Subcutaneous abdominal adipose tissue (tissue), 5 donors: ENCODE measurements around the gene C2CD5.

Experiments used
- H3K27ac ChIP-seq: one replicate; pipeline ENCODE4 v1.7.0; 2013; ENCODE audit warnings: low read depth, mild to moderate bottlenecking, inconsistent platforms, low read length, moderate library complexity
- H3K27me3 ChIP-seq, 5 donors: one replicate each; pipeline ENCODE4 v1.7.0; 2013; ENCODE audit warnings: low read length in 5 of 5, inconsistent platforms in 1 of 5; ENCODE audit not compliant: control insufficient read depth in 5 of 5, insufficient read depth in 4 of 5
- H3K36me3 ChIP-seq, 5 donors: one replicate each; pipeline ENCODE4 v1.7.0; 2013; ENCODE audit warnings: low read length in 5 of 5; ENCODE audit not compliant: control insufficient read depth in 5 of 5, insufficient read depth in 5 of 5
- H3K4me1 ChIP-seq, 5 donors: one replicate each; pipeline ENCODE4 v1.7.0; 2013; ENCODE audit warnings: low read length in 5 of 5, mild to moderate bottlenecking in 3 of 5, moderate library complexity in 1 of 5; ENCODE audit not compliant: control insufficient read depth in 5 of 5, insufficient read depth in 5 of 5
- H3K4me3 ChIP-seq, 5 donors: one replicate each; pipeline ENCODE4 v1.7.0; 2013; ENCODE audit warnings: low read length in 5 of 5, low read depth in 1 of 5
- H3K9ac ChIP-seq, 5 donors: one replicate each; pipeline ENCODE4 v1.7.0; 2013; ENCODE audit warnings: low read length in 5 of 5, mild to moderate bottlenecking in 4 of 5, moderate library complexity in 3 of 5
- H3K9me3 ChIP-seq, 5 donors: one replicate each; pipeline ENCODE4 v1.7.0; 2013; ENCODE audit warnings: low read length in 5 of 5; ENCODE audit not compliant: control insufficient read depth in 5 of 5
- donor health status: healthy.
- donor health status: healthy.
- donor health status: healthy.
- donor health status: healthy.
- donor health status: healthy.

C2CD5 gene

GRCh38 chr12:22435583-22435982, 108.8 kb downstream of the C2CD5 start:
- Histone ChIP-seq H3K4me1 (peaks cover 0 to 5% (median 0%) of the 10 kb centered on the region in 5 donors), H3K36me3 (no peaks in the 10 kb centered on the region), H3K9ac (no peak overlapping the region), H3K4me3 (no peak overlapping the region), H3K27ac (no peak overlapping the region), H3K27me3 (no peaks in the 10 kb centered on the region), H3K9me3 (no peaks in the 10 kb centered on the region)

- Histone ChIP-seq H3K4me3 (no peak overlapping the region), H3K9ac (no peak overlapping the region), H3K36me3 (no peaks in the 10 kb centered on the region), H3K27me3 (no peaks in the 10 kb centered on the region), H3K4me1 (peaks cover 0 to 2% (median 0%) of the 10 kb centered on the region in 5 donors), H3K27ac (no peak overlapping the region), H3K9me3 (no peaks in the 10 kb centered on the region)
These were observed 112.6 kb downstream of the C2CD5 start for GRCh38 chr12:22431693-22432251.

GRCh38 chr12:22416801-22417200, 127.5 kb downstream of the C2CD5 start:
- H3K27ac ChIP-seq, result no peak overlapping the region

GRCh38 chr12:22415342-22416309, 128.7 kb downstream of the C2CD5 start:
- H3K27me3 ChIP-seq, result no peaks in the 10 kb centered on the region
- no peaks in the 10 kb centered on the region for H3K36me3 ChIP-seq
- no peak overlapping the region for H3K4me3 ChIP-seq
- no peak overlapping the region for H3K9ac ChIP-seq
- no peaks in the 10 kb centered on the region for H3K9me3 ChIP-seq
- H3K4me1 ChIP-seq, result peaks cover 0 to 4% (median 0%) of the 10 kb centered on the region in 5 donors
- H3K27ac ChIP-seq, result no peak overlapping the region

More at GRCh38 chr12:22416801-22417200, 127.5 kb downstream of the C2CD5 start:
- no peaks in the 10 kb centered on the region for H3K27me3 ChIP-seq
- H3K9ac ChIP-seq, result no peak overlapping the region
- no peaks in the 10 kb centered on the region for H3K9me3 ChIP-seq
- no peak overlapping the region for H3K4me3 ChIP-seq
- no peaks in the 10 kb centered on the region for H3K36me3 ChIP-seq
- H3K4me1 ChIP-seq, result peaks cover 0 to 4% (median 0%) of the 10 kb centered on the region in 5 donors

- Histone ChIP-seq H3K4me3 (no peak overlapping the region), H3K9me3 (no peaks in the 10 kb centered on the region), H3K4me1 (peaks cover 0 to 4% (median 0%) of the 10 kb centered on the region in 5 donors), H3K9ac (no peak overlapping the region), H3K36me3 (no peaks in the 10 kb centered on the region), H3K27me3 (no peaks in the 10 kb centered on the region), H3K27ac (no peak overlapping the region)
These were observed 129.6 kb downstream of the C2CD5 start for GRCh38 chr12:22414742-22415141.

- H3K9me3 ChIP-seq, result no peaks in the 10 kb centered on the region
- no peaks in the 10 kb centered on the region for H3K27me3 ChIP-seq
- H3K36me3 ChIP-seq, result no peaks in the 10 kb centered on the region
- no peak overlapping the region for H3K9ac ChIP-seq
- H3K27ac ChIP-seq, result no peak overlapping the region
- H3K4me1 ChIP-seq, result peaks cover 0 to 4% (median 0%) of the 10 kb centered on the region in 5 donors
- no peak overlapping the region for H3K4me3 ChIP-seq
These were observed 130.8 kb downstream of the C2CD5 start for GRCh38 chr12:22413592-22413991.

- H3K9ac ChIP-seq, result no peak overlapping the region
- H3K36me3 ChIP-seq, result no peaks in the 10 kb centered on the region
- H3K27me3 ChIP-seq, result no peaks in the 10 kb centered on the region
- H3K4me1 ChIP-seq, result peaks cover 0 to 4% (median 0%) of the 10 kb centered on the region in 5 donors
- H3K4me3 ChIP-seq, result no peak overlapping the region
- no peak overlapping the region for H3K27ac ChIP-seq
- no peaks in the 10 kb centered on the region for H3K9me3 ChIP-seq
These were observed 131.8 kb downstream of the C2CD5 start for GRCh38 chr12:22412581-22412980.

- H3K9me3 ChIP-seq, result no peaks in the 10 kb centered on the region
- H3K27ac ChIP-seq, result no peak overlapping the region
- peaks cover 0 to 2% (median 0%) of the 10 kb centered on the region in 5 donors for H3K4me1 ChIP-seq
- no peak overlapping the region for H3K9ac ChIP-seq
- no peaks in the 10 kb centered on the region for H3K27me3 ChIP-seq
- H3K4me3 ChIP-seq, result no peak overlapping the region
- no peaks in the 10 kb centered on the region for H3K36me3 ChIP-seq
These were observed 133.9 kb downstream of the C2CD5 start for GRCh38 chr12:22410486-22410885.

- Histone ChIP-seq H3K36me3 (no peaks in the 10 kb centered on the region), H3K9ac (no peak overlapping the region), H3K27ac (no peak overlapping the region), H3K27me3 (no peaks in the 10 kb centered on the region), H3K4me3 (no peak overlapping the region), H3K9me3 (no peaks in the 10 kb centered on the region), H3K4me1 (no peaks in the 10 kb centered on the region)
These were observed 134.8 kb downstream of the C2CD5 start for GRCh38 chr12:22409377-22410164.
